ENCODE measurements around the gene NDUFB2. TPM values are rescaled to one million over a fixed set of nuclear protein-coding genes. Genes with fewer than 3 reads are reported as not detected.
"Not testable (repeated sequence)": the region's sequence is repeated elsewhere in the genome, so short reads cannot be mapped to it uniquely, and the experiment has no call there.

Gene NDUFB2
- total RNA-seq, 2 experiments from 2014 or later, result 73.7 to 84.4 TPM

- Mint-ChIP-seq H3K4me1 (ENCODE audit: low read depth) (peaks cover 7% of the 10 kb centered on the region), H3K36me3 (ENCODE audit: low read depth) (peaks cover 45% of the 10 kb centered on the region), H3K9me3 (no peaks in the 10 kb centered on the region), H3K27me3 (no peaks in the 10 kb centered on the region), H3K27ac (peak overlapping the region; percentile 1), H3K4me3 (no peak overlapping the region)
- H3K4me1 ChIP-seq (ENCODE audit: insufficient read depth, low read length), result peaks cover 6% of the 10 kb centered on the region
- no peak overlapping the region for H3K27ac ChIP-seq (ENCODE audit: low read depth in 1 of 2, low read length in 2 of 2)
- intact Hi-C loops (cut with DNase I, micrococcal nuclease), result no loop called here
- no peaks in the 10 kb centered on the region for H3K9me3 ChIP-seq (ENCODE audit: control insufficient read depth in 1 of 2, insufficient read depth in 1 of 2, low read length in 2 of 2)
- peaks cover 30% of the 10 kb centered on the region for H3K36me3 ChIP-seq (ENCODE audit: insufficient read depth, low read length)
- no peak for DNase-seq
- ChIA-PET CTCF (no interaction called here), POLR2A (no interaction called here)
- H3K4me3 ChIP-seq (ENCODE audit: low read length), result no peak overlapping the region
- no peak for TF ChIP-seq CTCF (IDR thresholded peaks at IDR 0.05)
- no peak for ATAC-seq (ENCODE audit: poor library complexity)
- H3K27me3 ChIP-seq (ENCODE audit: control insufficient read depth in 1 of 2, insufficient read depth in 2 of 2, low read length in 2 of 2), result no peaks in the 10 kb centered on the region
These were observed 7.7 kb downstream of the NDUFB2 start for GRCh38 chr7:140704205-140704604.

- Mint-ChIP-seq H3K4me3 (no peak overlapping the region), H3K4me1 (ENCODE audit: low read depth) (no peaks in the 10 kb centered on the region), H3K27me3 (no peaks in the 10 kb centered on the region), H3K36me3 (ENCODE audit: low read depth) (peaks cover 51% of the 10 kb centered on the region), H3K27ac (no peak overlapping the region), H3K9me3 (no peaks in the 10 kb centered on the region)
- POLR2A ChIA-PET, result no interaction called here
- ATAC-seq (ENCODE audit: poor library complexity), result no peak
- TF ChIP-seq CTCF (IDR thresholded peaks at IDR 0.05), result no peak
- no peak overlapping the region for H3K4me3 ChIP-seq (ENCODE audit: low read length)
- no peaks in the 10 kb centered on the region for H3K27me3 ChIP-seq (ENCODE audit: control insufficient read depth in 1 of 2, insufficient read depth in 2 of 2, low read length in 2 of 2)
- intact Hi-C loops (cut with DNase I, micrococcal nuclease), result no loop called here
- H3K4me1 ChIP-seq (ENCODE audit: insufficient read depth, low read length), result no peaks in the 10 kb centered on the region
- CTCF ChIA-PET, result no interaction called here
- H3K9me3 ChIP-seq (ENCODE audit: control insufficient read depth in 1 of 2, insufficient read depth in 1 of 2, low read length in 2 of 2), result no peaks in the 10 kb centered on the region
- peaks cover 30% of the 10 kb centered on the region for H3K36me3 ChIP-seq (ENCODE audit: insufficient read depth, low read length)
- no peak for DNase-seq
- H3K27ac ChIP-seq (ENCODE audit: low read depth in 1 of 2, low read length in 2 of 2), result no peak overlapping the region
These were observed 10.6 kb downstream of the NDUFB2 start for GRCh38 chr7:140707132-140707531.

- H3K4me3 ChIP-seq (ENCODE audit: low read length); H3K27ac ChIP-seq (ENCODE audit: low read depth in 1 of 2, low read length in 2 of 2); intact Hi-C loops (cut with DNase I, micrococcal nuclease); ATAC-seq (ENCODE audit: poor library complexity); H3K4me3 Mint-ChIP-seq; H3K27ac Mint-ChIP-seq; H3K9me3 Mint-ChIP-seq; H3K4me1 Mint-ChIP-seq (ENCODE audit: low read depth); CTCF ChIA-PET; H3K9me3 ChIP-seq (ENCODE audit: control insufficient read depth in 1 of 2, insufficient read depth in 1 of 2, low read length in 2 of 2); H3K27me3 ChIP-seq (ENCODE audit: control insufficient read depth in 1 of 2, insufficient read depth in 2 of 2, low read length in 2 of 2); H3K27me3 Mint-ChIP-seq; POLR2A ChIA-PET; H3K4me1 ChIP-seq (ENCODE audit: insufficient read depth, low read length); DNase-seq: not testable (repeated sequence)
- peaks cover 42% of the 10 kb centered on the region for H3K36me3 Mint-ChIP-seq (ENCODE audit: low read depth)
- H3K36me3 ChIP-seq (ENCODE audit: insufficient read depth, low read length), result peaks cover 21% of the 10 kb centered on the region
These were observed 12.3 kb downstream of the NDUFB2 start for GRCh38 chr7:140708764-140709163.

- H3K9me3 Mint-ChIP-seq; ATAC-seq (ENCODE audit: poor library complexity); H3K9me3 ChIP-seq (ENCODE audit: control insufficient read depth in 1 of 2, insufficient read depth in 1 of 2, low read length in 2 of 2); intact Hi-C loops (cut with DNase I, micrococcal nuclease); H3K36me3 ChIP-seq (ENCODE audit: insufficient read depth, low read length); H3K4me1 ChIP-seq (ENCODE audit: insufficient read depth, low read length); H3K27ac Mint-ChIP-seq; H3K27me3 ChIP-seq (ENCODE audit: control insufficient read depth in 1 of 2, insufficient read depth in 2 of 2, low read length in 2 of 2); DNase-seq; H3K4me3 Mint-ChIP-seq; CTCF ChIA-PET; H3K27ac ChIP-seq (ENCODE audit: low read depth in 1 of 2, low read length in 2 of 2); POLR2A ChIA-PET; H3K4me1 Mint-ChIP-seq (ENCODE audit: low read depth); H3K27me3 Mint-ChIP-seq; H3K4me3 ChIP-seq (ENCODE audit: low read length): not testable (repeated sequence)
- H3K36me3 Mint-ChIP-seq (ENCODE audit: low read depth), result peaks cover 26% of the 10 kb centered on the region
These were observed 15.9 kb downstream of the NDUFB2 start for GRCh38 chr7:140712392-140712791.
